Measurements from ENCODE around the gene THUMPD2.
"Not testable (repeated sequence)": the region's sequence is repeated elsewhere in the genome, so short reads cannot be mapped to it uniquely, and the experiment has no call there.

The THUMPD2 gene

DNA sequence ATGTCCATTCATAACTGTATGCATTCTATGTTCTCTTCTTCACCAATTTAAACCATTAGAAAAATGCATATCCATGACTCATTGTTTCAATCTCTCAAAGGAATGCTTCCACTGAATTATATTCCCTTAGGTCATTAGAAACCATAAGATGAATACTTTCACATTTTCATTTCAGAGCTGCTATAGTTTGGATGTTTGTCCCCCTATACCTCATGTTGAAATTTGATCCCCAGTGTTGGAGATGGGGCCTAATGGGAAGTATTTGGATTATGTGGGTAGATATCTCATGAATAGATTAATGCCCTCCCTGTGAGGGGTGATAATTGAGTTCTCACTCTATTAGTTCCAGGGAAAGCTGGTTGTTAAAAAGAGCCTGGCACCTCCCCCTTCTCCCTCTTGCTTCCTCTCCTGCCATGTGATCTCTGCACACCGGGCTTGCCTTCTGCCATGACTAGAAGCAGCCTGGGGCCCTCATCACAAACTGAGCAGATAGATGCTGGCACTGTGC, 35.7 kb downstream of the THUMPD2 start:
- no peak for DNase-seq

DNA sequence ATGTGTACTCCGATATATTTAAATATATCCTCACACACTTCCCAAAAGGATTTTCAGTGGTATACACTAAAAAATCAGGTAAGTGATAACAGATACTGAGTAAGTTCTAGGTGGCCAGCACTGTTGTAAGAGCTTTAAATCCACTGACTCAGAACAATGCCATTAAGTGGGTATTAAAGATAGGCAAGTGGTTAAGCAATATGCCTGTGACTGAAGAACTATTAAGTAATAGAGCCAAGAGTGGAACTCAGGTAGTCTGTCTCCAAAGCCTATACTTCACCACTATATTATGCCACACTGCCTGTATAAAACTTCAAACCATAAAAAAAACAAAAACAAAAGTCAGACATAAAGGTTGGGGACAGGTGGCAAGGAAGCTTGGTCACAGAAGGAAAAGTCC, 37.2 kb downstream of the THUMPD2 start:
- DNase-seq = no peak

DNA sequence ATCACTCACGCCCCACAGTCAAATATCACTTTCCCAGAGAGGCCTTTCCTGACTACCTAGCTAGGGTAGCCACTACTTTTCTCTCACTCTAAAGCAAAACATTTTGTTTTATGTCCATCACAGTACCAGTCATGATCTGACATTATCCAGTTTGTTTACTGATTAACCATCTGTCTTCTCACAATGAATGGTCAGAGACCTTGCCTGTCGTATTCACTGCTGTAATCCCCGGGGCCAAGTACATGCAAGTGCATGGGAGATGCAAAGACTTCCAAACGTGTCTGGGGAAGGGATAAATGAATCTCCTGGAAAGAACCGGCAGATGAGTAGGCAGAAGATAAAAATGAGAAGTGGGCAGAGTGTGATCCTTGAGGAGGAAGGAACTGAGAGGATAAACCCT, 39.7 kb downstream of the THUMPD2 start:
- no peak for DNase-seq

DNA sequence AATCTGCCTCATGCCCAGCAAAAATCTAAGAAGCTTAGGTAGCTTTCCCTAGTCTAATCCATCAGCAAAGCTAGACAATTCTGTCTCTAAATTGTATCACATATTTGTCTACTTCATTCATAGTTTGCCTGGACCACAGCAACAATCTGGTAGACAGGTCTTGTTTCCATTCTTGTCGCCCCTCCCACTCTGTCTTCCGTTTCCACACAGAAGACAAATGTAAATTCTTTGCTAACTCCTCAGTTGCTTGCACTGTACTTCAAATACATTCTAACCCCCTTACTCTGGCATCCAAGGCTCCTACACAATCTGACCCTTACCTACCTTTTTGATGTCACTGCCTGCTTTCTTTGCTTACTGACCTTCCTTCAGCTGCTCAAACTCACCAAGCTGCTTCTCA, 40.1 kb downstream of the THUMPD2 start:
- DNase-seq = no peak

DNA sequence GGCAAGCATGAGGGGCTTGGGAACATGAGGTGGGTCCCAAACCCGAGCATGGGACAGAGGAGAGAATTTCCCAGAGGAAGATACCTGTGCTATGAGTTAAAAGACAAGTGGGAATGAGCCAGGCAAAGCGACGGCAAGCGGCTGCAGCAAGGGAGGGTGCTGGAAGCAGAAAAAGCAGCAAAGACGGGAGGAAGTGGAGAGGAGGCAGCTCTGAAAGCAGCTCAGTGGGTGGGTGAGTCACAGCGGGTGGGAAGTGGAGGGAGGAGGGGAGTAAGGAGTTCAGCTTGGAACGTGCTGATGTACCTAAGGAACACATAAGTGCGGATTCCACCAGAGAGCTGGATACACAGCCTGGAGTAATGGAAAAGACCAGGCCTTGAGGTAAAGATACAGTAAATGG, 41.4 kb downstream of the THUMPD2 start:
- no peak for DNase-seq

DNA sequence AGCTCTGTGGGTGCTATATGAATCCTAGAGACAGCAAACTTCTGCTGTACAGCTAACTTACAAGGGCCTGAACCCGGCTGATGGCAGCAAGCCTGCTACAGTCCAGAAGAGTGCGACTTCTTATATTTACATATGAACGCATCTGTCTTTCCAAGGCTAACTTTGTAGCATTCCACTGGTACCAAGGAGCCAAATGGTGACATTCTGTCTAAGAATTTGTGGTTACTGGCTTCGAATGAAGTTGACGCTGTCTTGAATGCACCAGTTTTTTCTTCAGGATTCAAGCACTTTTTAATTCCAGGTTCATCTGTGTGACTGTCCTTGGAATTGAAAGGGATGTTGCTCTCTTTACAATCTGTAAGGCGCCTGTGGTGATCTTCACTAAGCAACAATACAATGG, 42.4 kb downstream of the THUMPD2 start:
- no peak for DNase-seq

DNA sequence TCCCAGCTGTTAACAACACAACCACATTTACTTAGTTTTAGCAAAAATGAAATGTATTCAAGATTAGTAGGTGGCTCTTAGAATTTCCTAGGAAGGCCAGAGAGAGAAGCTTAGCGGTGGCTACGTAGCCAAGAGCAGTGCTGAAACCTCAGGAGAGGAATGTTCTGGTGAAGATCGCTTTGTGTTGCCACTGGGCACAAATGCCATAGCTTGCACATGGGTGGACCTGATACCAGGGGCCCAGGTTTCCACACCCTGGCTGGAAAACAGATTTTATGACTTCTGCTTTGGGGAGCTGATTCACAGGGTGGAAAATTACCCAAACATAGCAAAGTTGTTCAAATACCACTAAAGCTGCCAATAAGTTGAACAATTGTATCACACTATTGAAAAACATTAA, 43.4 kb downstream of the THUMPD2 start:
- DNase-seq = no peak

DNA sequence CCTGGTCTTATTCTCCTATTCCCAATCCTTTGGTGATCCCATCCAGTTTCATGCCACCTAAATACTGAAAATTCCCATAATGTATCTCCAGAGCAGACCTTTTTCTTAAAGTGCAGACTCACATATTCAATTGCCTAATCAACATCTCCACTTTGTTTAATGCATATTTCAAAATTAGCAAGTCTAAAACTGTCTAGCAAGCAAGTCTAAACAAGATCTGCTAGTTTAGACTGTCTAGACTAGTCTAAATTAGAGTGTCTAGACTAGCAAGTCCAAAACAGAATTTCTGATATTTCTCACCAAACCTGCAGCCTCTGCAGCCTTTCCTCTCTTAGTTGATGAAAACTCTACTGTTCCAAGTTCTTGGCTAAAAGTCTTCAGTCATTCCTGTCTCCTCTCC, 44.6 kb downstream of the THUMPD2 start:
- DNase-seq = no peak

DNA sequence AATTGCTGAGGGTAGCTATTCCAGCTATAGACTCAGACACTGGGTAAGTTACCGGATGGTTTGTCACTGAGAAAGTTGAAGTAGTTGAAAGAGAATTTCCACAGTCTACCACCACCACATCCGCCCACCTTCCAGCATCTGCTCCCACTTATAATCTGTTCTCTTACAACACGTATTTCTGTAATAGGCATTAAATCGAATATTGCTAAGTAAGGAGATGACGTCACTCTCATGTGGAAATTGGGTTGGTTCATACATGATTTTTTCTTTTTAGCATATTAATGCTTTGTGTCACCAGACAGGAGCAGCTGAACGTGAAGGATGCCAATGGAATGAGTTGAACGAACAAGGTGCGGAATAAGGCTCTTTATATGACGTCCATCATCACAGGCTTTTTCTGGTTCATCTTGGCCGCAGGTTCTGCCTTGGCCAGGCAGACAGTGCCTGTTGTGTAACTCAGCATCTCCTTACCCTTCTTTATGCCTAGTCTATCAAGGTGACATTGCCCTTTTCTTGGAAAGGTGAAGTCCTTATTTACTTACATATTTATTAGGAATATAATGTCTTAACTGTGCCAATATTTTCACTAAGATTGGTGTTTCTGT, 45.9 kb downstream of the THUMPD2 start:
- no peak for DNase-seq

DNA sequence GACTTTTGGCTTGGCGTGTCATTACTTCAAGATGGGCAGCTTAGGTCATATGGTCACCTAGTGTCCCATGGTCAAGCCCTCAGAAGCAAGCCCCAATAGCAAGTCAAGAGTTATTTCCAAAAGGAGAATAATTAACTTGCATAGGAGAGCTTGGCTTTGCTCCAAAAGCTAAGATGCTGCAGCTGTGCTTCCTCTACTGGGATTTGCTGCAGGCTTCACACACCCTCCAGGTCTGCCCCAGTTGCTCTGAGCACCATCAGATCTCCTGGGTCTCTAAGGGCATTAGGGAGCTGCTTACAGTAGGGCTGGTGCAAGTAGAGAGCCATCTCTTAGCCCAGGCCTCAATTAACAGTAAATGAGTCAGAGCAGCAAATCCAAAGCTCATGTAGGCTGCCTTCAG, 46.6 kb downstream of the THUMPD2 start:
- DNase-seq = no peak

DNA sequence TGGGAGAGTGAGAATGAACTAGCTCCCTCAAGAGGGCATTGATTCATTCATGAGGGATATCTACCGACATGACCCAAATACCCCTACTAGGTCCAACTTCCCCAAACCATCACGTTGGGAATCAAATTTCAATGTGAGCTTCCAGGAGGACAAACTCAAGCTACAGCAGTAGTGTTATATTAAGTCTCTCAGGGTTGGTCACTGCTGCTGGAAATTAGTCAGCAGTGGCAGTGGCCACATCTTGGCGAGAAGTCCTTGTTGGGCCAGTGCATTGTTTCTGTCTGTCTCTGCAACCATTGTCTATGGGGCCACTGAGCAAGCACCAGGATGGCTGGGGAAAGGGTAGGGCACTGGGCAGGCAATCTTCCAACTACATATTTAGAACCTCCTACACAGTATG, 47.5 kb downstream of the THUMPD2 start:
- DNase-seq = no peak

DNA sequence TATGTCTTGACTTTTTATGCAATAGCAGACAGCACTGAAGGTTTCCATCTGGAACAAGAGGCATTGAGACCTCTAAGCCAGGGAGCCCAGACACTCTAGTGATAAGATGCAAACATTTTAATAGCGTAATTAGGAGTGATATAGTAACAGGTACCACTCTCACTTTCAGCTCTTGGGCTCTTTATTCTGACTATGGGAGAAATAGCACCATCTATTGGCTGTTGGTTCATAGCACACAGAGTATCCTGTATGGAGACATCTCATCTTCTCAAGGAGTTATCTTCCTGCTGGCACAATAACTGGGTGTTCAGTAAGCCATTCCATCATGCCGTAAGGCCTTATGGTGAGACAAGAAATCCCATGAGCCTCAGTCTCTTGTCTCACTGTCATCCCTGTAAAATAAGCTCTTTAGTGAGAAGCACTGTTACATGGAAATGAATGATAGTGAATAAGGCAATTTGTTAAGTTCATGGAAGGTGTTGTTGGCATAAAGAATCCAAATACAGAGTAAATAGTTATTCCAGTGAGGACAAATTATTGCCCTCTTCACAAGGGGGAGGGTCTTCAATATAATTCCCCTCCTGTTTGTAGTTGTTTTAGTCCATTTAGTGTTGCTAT, 48.3 kb downstream of the THUMPD2 start:
- no peak for DNase-seq

DNA sequence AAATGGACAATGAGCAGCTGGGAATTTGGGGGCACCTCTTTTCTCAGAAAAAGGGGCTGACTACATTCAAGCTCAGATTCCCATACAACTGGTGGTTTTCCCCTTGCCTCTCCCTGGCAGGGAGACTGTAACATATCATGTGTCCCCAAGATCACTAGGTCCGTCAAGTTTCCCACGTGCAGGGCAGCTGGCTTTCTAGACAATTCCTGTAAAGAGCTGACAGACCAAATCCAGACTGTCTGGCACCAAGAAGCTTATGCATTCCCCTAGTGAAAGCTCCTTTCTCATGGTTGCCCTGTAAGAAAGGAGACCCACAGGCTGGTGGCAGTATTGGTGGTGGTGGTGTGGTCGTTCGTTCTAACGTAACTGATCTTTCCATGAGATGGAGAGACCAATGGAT, 48.8 kb downstream of the THUMPD2 start:
- no peak for DNase-seq

DNA sequence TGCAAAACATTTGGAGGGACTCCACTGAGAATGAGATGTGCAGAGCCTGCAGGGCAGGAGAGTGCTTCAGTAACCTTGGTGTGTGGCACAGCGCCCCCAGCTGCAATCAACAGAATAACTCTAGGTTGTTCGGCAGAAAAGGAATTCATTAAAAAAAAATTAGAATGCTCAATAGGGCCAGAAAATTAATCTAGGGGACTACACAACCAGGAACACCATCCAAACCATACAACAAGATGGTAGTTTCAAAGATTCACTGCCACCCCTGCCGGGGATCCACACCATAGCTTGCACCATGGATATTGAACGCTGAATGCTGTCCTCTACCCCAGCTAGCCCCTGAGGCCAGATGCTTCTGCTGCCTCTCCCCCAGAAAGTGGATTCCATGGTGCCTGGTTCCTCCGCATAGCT, 50.1 kb downstream of the THUMPD2 start:
- DNase-seq = no peak

DNA sequence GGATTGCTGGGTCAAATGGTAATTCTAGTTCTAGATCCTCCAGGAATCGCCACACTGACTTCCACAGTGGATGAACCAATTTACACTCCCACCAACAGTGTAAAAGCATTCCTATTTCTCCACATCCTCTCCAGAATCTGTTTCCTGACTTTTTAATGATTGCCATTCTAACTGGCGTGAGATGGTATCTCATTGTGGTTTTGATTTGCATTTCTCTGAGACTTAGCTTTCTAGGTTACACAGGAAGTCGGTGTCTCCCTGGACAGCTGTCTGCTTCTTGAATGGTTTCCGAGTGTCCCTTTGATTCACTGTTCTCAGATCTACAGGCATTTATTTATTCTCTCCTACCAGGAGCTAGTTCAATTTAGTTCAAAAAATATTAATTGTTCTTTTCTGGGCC, 51.0 kb downstream of the THUMPD2 start:
- DNase-seq = not testable (repeated sequence)

DNA sequence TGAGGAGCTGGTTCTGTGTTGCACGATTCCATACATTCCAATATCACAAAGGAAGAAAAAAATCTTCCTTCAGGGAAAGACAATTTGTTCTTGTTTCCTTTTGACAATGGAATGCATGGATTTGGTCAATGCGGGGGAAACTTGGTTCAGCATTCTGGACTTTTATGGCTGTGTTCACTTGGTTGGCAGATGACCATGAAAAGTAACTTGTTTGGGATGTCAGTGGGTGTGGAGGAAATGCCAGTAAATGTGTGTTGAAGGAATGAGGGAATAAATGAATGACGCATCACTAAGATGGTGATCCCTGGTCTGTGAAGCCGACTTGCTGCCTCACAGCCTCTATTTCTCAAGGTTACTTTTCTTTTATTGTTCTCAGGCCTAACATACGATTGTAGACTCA, 53.7 kb downstream of the THUMPD2 start:
- no peak for DNase-seq

DNA sequence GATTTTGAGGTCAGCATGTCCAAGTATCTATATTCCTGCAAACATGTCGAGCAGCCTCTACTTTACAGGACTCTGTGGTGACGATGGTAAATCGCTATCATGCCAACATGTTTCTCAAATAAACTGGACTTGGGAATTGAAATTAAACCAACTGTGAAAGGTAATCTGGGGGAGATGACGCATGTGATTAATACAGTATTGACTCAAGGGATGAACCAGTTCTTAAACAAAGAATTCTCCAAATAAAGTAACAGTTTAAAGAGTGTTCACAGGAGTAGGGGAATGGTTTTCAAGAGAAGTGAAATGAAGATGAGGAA, 54.3 kb downstream of the THUMPD2 start:
- no peak for DNase-seq

DNA sequence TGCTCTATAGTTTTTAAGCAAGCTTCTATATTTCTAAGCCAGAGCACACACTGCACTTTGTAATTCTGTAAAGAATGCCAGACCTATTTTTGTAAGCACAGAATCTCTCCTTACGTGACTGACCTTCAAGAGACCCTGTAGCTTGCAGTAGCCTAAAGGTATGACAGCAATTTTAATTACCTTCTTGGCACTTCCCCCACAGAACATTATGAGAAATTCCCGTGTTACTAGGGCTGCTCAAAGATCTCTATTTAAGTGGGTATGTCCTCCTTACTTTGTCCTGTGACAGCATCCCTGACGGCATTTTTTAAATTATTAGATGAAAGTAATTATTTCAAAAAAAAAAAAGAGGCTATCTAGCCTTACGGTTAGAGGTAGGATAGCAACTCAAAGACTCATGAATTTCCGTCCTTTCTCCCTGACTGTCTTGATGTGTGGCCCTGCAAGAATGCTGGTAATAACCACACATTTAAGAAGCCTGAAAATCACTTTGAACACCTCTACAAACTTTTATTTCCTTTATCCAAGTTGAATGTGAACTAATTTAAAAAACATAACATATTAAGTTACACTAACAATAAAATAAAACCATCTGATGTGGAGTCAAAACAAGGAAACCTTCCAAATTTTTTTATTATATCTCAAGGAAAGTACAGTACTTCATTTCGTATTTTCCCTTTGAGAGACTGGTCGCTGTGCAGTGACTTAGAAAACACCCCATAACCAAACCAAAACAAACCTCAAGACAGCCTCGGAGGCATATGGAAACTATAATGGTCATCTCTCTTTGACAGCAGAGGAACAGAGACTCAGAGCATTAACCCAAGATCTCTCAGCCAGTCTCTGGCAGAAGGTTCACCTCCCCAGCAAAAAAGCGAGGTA, 54.9 kb downstream of the THUMPD2 start:
- DNase-seq = no peak

DNA sequence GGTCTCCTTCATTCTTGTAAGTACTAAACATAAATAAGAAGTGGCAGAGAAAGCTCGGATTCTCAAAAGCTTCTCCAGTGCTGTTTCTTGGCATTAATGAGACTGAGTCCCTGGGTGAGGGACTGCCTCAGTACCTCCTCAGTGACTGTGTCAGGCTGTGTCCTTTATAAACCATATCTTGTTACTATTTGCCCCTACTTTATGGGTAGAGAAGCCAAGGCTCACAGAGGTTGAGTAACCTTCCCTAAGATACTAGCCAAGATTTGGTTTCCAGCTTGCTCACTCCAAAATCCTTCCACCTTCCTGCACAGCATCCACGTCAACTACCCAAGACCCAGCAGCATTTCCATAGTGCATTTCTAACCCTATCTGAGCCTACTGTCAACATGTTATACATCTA, 55.6 kb downstream of the THUMPD2 start:
- no peak for DNase-seq

DNA sequence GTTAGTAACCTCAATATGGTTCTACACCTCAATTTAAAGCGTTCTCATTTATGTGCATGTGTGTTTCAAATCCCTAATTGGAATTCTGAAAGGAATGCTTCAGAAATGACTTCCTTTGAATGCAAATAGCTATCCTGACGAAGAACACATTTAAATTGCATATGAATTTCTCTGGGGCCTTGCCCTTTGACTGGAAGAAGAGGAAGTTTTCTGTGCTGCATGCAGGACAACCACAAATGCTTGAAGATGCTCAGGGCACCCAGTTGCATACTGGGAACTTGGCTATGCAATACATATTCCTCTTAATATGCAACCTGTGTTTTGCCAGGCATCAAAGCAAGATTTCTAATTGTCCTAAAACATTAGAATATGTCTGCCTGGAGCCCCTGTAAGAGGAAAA, 58.1 kb downstream of the THUMPD2 start:
- no peak for DNase-seq

DNA sequence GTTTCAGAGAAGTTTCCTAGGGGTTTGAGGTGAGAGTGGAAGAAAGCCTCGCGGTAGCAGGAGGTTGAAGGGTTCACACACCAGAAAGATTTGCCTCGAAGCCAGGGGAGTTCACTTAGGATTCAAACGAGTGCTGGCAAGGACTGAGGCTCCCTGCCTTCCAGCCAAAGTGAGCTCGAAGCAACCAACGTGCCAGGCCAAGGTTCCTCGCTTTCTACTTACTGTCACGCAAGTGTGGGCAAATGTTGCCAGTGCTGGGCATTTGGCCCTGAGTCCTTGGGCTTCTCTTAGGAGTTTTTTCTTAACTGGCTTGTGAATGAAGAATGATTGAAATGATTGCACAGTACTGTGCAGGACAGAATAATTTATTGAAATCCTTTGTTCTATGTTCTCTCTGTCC, 59.7 kb downstream of the THUMPD2 start:
- DNase-seq = no peak

DNA sequence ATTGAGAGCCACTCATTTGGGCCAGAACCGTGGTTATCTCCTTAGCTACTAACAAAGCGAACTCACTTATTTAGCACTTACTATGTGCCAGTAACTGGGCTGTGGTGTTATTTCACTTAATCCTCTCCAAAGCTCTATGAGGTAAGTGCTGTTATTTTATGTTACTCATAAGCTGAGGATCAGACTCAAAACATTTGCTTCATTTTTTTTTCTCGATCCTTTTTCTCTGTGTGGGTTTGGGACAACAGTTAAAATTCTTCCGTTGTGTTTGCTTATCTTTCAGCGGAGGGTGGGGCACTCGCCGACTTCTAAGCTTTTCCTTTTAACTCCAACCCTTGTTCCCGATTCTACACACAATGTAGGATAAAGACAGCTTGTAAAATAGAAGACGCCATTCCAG, 60.6 kb downstream of the THUMPD2 start:
- DNase-seq = no peak

DNA sequence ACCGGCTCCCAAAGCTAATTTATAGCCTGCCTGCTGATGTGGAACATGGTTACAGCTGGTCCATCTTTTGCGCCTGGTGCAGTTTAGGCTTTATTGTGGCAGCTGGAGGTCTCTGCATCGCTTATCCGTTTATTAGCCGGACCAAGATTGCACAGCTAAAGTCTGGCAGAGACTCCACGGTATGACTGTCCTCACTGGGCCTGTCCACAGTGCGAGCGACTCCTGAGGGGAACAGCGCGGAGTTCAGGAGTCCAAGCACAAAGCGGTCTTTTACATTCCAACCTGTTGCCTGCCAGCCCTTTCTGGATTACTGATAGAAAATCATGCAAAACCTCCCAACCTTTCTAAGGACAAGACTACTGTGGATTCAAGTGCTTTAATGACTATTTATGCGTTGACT, 62.0 kb downstream of the THUMPD2 start:
- no peak for DNase-seq

DNA sequence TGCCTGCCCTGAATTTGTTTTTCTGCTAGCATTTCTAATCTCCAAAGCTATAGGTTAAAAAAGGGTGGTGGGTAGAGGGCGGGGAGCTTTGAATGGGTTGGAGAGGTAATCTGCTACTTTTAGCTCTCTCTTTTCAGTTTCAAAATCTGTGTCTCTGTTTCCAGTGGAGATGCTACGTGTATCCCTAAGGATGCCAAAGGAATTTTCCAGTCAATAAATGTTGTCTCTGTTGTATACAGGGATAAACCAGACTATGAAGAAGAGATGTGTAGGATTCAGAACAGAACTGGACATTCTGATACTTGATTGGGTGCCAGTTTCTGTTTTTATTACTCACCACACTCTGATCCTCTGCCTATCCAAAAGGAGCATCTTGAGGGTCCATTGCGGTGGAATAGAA, 63.2 kb downstream of the THUMPD2 start:
- no peak for DNase-seq

All from T-helper 9 cell (primary cell).